B cell (primary cell): Measurements from ENCODE around the gene VPS37C. TPM values are rescaled to one million over a fixed set of nuclear protein-coding genes. Genes with fewer than 3 reads are reported as not detected.

Experiments used
- ATAC-seq: fragments of 200-7000 bp; cut with Tn5 transposase; one replicate; pipeline ENCODE4 v1.10.0; 2021; ENCODE audit warnings: low read depth, mild to moderate bottlenecking, moderate number of reproducible peaks, moderate library complexity
- CTCF ChIA-PET: fragments of 350-600 bp; sonication (Branson Sonifier 250); formaldehyde crosslinking; loops from one replicate; lab custom pipeline; 2021; ENCODE audit warnings: antibody characterized with exemption, inconsistent platforms; lab: Charles Lee
- POLR2A ChIA-PET: fragments of 350-600 bp; sonication (Branson Sonifier 250); formaldehyde crosslinking; loops from one replicate; lab custom pipeline; 2021; ENCODE audit warnings: antibody characterized with exemption; lab: Charles Lee
- DNase-seq: peaks from one replicate; pipeline ENCODE4 v3.0.0; 2013
- H2AFZ ChIP-seq: 2 replicates; pipeline ENCODE4 v1.6.1; 2012; ENCODE audit warnings: mild to moderate bottlenecking, low read depth, low read length; ENCODE audit not compliant: insufficient read depth, poor library complexity, severe bottlenecking
- H3K27ac ChIP-seq, 2 donors: 1 replicate in 1 of 2; 2 replicates in 1 of 2; pipeline ENCODE4 v1.5.1; 2012 to 2013; ENCODE audit warnings: low read length in 2 of 2, mild to moderate bottlenecking in 2 of 2, moderate library complexity in 1 of 2
- H3K27me3 ChIP-seq, 4 experiments: fragments of 200-600 bp in 1 of 4; sonication (generic) in 1 of 4; replicated peaks in 1 of 4; 1 replicate in 2 of 4; 2 replicates in 2 of 4; pipeline versions ENCODE4 v1.6.1 to v1.7.0; 2013 to 2016; ENCODE audit warnings: low read length in 3 of 4, mild to moderate bottlenecking in 2 of 4, mixed read lengths in 1 of 4, moderate library complexity in 1 of 4; ENCODE audit not compliant: insufficient read depth in 4 of 4, control insufficient read depth in 3 of 4; ENCODE audit errors: control extremely low read depth in 1 of 4
- H3K36me3 ChIP-seq, 2 experiments: replicated peaks in 1 of 2; 1 replicate in 1 of 2; 2 replicates in 1 of 2; pipeline versions ENCODE4 v1.6.1 to v1.7.1; 2013; ENCODE audit warnings: low read length in 1 of 2; ENCODE audit not compliant: insufficient read depth in 2 of 2, control insufficient read depth in 1 of 2; ENCODE audit errors: control extremely low read depth in 1 of 2, extremely low read depth in 1 of 2
- H3K4me1 ChIP-seq, 2 donors: fragments of 200-600 bp in 1 of 2; sonication (generic) in 1 of 2; 1 replicate in 1 of 2; 2 replicates in 1 of 2; pipeline versions ENCODE4 v1.5.1 to v1.6.1; 2013 to 2017; ENCODE audit warnings: low read length in 2 of 2; ENCODE audit not compliant: control insufficient read depth in 2 of 2, insufficient read depth in 2 of 2
- H3K4me2 ChIP-seq: replicated peaks from 2 replicates; pipeline ENCODE3; 2012; ENCODE audit warnings: mild to moderate bottlenecking, low read depth, low read length; ENCODE audit not compliant: poor library complexity, severe bottlenecking
- H3K4me3 ChIP-seq, 5 experiments: fragments of 200-600 bp in 1 of 5; sonication (generic) in 1 of 5; 1 replicate in 3 of 5; 2 replicates in 2 of 5; pipeline versions ENCODE4 v1.5.1 to v1.7.0; 2011 to 2016; ENCODE audit warnings: low read length in 4 of 5, mild to moderate bottlenecking in 4 of 5, low read depth in 2 of 5, control low read depth in 1 of 5, moderate library complexity in 1 of 5; ENCODE audit not compliant: insufficient read depth in 1 of 5; ENCODE audit errors: control extremely low read depth in 1 of 5, extremely low read depth in 1 of 5
- H3K79me2 ChIP-seq: fragments of 200-600 bp; sonication (generic); one replicate; pipeline ENCODE4 v1.6.0; 2016; ENCODE audit warnings: low read length; ENCODE audit not compliant: control insufficient read depth, insufficient read depth
- H3K9ac ChIP-seq: fragments of 200-600 bp; sonication (generic); 2 replicates; pipeline ENCODE4 v1.6.1; 2017; ENCODE audit warnings: mild to moderate bottlenecking, low read length, moderate library complexity
- H3K9me3 ChIP-seq, 3 donors: one replicate each; pipeline versions ENCODE4 v1.6.1 to v1.7.1; 2013; ENCODE audit warnings: low read length in 2 of 3; ENCODE audit not compliant: control insufficient read depth in 2 of 3, insufficient read depth in 1 of 3; ENCODE audit errors: control extremely low read depth in 1 of 3
- H4K20me1 ChIP-seq: 2 replicates; pipeline ENCODE4 v1.6.0; 2012; ENCODE audit warnings: mild to moderate bottlenecking, low read length; ENCODE audit not compliant: insufficient read depth, control insufficient read depth, poor library complexity, severe bottlenecking
- H3K27ac Mint-ChIP-seq: one replicate; pipeline ENCODE4 v1.8.0; 2021; ENCODE audit warnings: mixed read lengths
- H3K27me3 Mint-ChIP-seq: one replicate; pipeline ENCODE4 v1.8.0; 2021; ENCODE audit warnings: mixed read lengths
- H3K4me1 Mint-ChIP-seq: one replicate; pipeline ENCODE4 v1.8.0; 2021; ENCODE audit warnings: mixed read lengths
- H3K4me3 Mint-ChIP-seq: one replicate; pipeline ENCODE4 v1.8.0; 2021; ENCODE audit warnings: mixed read lengths
- H3K9me3 Mint-ChIP-seq: one replicate; pipeline ENCODE4 v1.8.0; 2022; ENCODE audit warnings: mixed read lengths; ENCODE audit not compliant: insufficient read depth
- CTCF ChIP-seq: fragments of 200-600 bp; IDR thresholded peaks from one replicate; pipeline ENCODE4 v1.8.0; 2022; ENCODE audit warnings: antibody characterized with exemption, mild to moderate bottlenecking
- EZH2 ChIP-seq: IDR thresholded peaks from 2 replicates; pipeline ENCODE4 v1.6.1; 2012; ENCODE audit warnings: borderline replicate concordance, low read depth, mild to moderate bottlenecking, moderate library complexity, low read length; ENCODE audit not compliant: insufficient read depth, poor library complexity, severe bottlenecking
- WGBS: methylation state at CpG from one replicate; pipeline ENCODE4 v1.1.5; 2013; ENCODE audit warnings: missing lambda C conversion rate; ENCODE audit not compliant: insufficient coverage; 5-methylcytosine and 5-hydroxymethylcytosine counted together
- intact Hi-C: fragments of 100-400 bp; cut with micrococcal nuclease; formaldehyde crosslinking; loops from one replicate; pipeline ENCODE4 v1.10.0; 2022
- polyA plus RNA-seq: library from polyadenylated mRNA; depleted of rRNA; stranded (reverse); fragments of >200 nt; gene quantifications from 2 replicates; pipeline ENCODE4 v1.2.3, GENCODE V29; 2012
- total RNA-seq, 2 donors: library from RNA; stranded (reverse); fragments of 120-200 nt in 1 of 2; gene quantifications; 1 replicate in 1 of 2; 2 replicates in 1 of 2; pipeline versions ENCODE4 v1.2.3 to v1.2.4, GENCODE V29; 2013 to 2022

The VPS37C gene
- total and polyA plus RNA-seq, 2 donors (not counting 1 experiment from before 2014, with no cell fraction given), result 6.4 to 20.1 TPM

GRCh38 chr11:61089806-61090491, 71.3 kb downstream of the VPS37C start:
- intact Hi-C loops, result loop anchor here (5.0 to 10.0 kb wide), 2 partner anchors 63 to 635 kb away; partner anchors contain the start of gene MS4A1
- POLR2A ChIA-PET, result no interaction called here
- CTCF ChIA-PET, result interaction anchor here (1.0 to 1.1 kb wide), 2 partner anchors 16 to 39 kb away, joined by 3 read pairs; no protein-coding TSS in a partner anchor
- no peaks in the 10 kb centered on the region for H3K27me3 ChIP-seq
- no peak overlapping the region for H2AFZ ChIP-seq
- H3K4me1 ChIP-seq, result peaks cover 36 to 41% of the 10 kb centered on the region in 2 donors
- TF ChIP-seq EZH2 (no peak), CTCF (no peak)
- no peaks in the 10 kb centered on the region for H3K79me2 ChIP-seq
- no peak overlapping the region for H3K4me2 ChIP-seq
- Mint-ChIP-seq H3K9me3 (no peaks in the 10 kb centered on the region), H3K4me1 (peaks cover 55% of the 10 kb centered on the region), H3K27me3 (no peaks in the 10 kb centered on the region), H3K27ac (peak overlapping the region; percentile 26), H3K4me3 (no peak overlapping the region)
- no peak overlapping the region for H3K27ac ChIP-seq
- no peak overlapping the region for H3K9ac ChIP-seq
- DNase-seq, result no peak
- H3K36me3 ChIP-seq, result no peaks in the 10 kb centered on the region
- H3K4me3 ChIP-seq, result no peak overlapping the region
- H4K20me1 ChIP-seq, result no peaks in the 10 kb centered on the region
- no peak for ATAC-seq
- 91% methylated on average over 9 of the region's 12 CpGs for WGBS
- H3K9me3 ChIP-seq, result peaks cover 0 to 5% (median 0%) of the 10 kb centered on the region in 3 donors

- intact Hi-C loops, result no loop called here
- no peak for ATAC-seq
- Histone ChIP-seq H2AFZ (no peak overlapping the region), H3K9me3 (peaks cover 0 to 2% (median 0%) of the 10 kb centered on the region in 3 donors), H3K27ac (no peak overlapping the region), H3K9ac (no peak overlapping the region), H3K79me2 (no peaks in the 10 kb centered on the region), H3K27me3 (no peaks in the 10 kb centered on the region), H4K20me1 (no peaks in the 10 kb centered on the region), H3K4me2 (no peak overlapping the region), H3K4me3 (no peak overlapping the region), H3K36me3 (no peaks in the 10 kb centered on the region), H3K4me1 (peaks cover 13 to 17% of the 10 kb centered on the region in 2 donors)
- DNase-seq, result peak; percentile 10
- Mint-ChIP-seq H3K9me3 (no peaks in the 10 kb centered on the region), H3K27me3 (no peaks in the 10 kb centered on the region), H3K27ac (peak overlapping the region; percentile 23), H3K4me3 (no peak overlapping the region), H3K4me1 (peaks cover 35% of the 10 kb centered on the region)
- 70% methylated on average over 2 of the region's 9 CpGs for WGBS
- CTCF ChIA-PET, result interaction anchor here (1.1 to 1.8 kb wide), 2 partner anchors 12 to 174 kb away, joined by 4 to 5 read pairs; partner anchors contain the start of gene TMEM109
- no peak for TF ChIP-seq EZH2
- TF ChIP-seq CTCF, result no peak
- POLR2A ChIA-PET, result no interaction called here
These were observed 73.7 kb downstream of the VPS37C start for GRCh38 chr11:61087426-61088119.
